GM11168 (cell line): ENCODE measurements around the gene NDUFC2.
"Not testable (repeated sequence)": the region's sequence is repeated elsewhere in the genome, so short reads cannot be mapped to it uniquely, and the experiment has no call there.

ENCODE experiments used
- in situ Hi-C: fragments of 300-500 bp; cut with MboI; formaldehyde crosslinking; loops from one replicate; pipeline ENCODE4 v1.12.0; 2022; ENCODE audit warnings: low sequenced_read_pairs; ENCODE audit not compliant: unreplicated experiment

NDUFC2 gene

DNA sequence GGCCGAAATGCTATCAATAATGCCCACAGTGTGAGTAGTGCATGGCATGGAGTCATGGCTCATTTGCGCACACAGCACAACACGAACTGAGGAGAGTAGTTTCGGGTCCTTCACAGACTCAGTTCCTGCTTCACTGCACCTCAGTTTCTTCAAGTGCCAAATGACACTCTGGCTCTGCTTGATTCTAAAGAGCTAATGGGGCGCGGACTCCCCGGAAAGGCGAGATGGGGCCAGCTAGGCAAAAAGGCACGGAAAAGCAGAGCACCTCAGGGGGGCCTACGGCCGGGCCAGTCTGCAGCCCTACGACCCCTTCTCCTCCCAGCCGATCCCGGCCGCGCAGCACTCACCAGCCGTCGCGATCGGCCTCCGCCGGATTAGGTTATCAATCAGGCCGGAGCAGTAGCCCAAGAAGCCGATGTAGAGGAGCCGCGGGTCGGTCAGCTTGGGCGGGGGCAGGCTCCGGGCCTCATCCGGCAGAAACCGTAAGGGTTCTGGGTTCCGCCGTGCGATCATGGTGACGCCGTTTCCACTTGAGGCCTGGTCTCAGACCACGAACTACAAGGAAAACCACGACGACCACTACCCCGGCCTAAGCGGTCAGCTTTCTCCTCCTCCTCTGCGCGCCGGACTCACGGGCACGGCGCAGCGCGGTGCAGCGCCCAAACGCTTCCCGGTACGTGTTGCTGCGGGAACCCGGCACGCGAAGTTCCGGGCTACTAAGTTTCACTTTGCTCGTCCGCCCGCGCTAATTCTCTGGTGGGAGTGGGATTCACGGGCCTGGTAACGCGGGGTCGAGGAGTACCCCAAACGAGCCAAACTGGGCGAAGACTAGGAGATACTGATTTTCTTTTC is at the start of gene NDUFC2:
TSS of gene NDUFC2 (minus strand) at position 631 of the 852 bp plus-strand sequence. CDS start at position 513, 118 bp downstream.
- in situ Hi-C loops, result no loop called here

DNA sequence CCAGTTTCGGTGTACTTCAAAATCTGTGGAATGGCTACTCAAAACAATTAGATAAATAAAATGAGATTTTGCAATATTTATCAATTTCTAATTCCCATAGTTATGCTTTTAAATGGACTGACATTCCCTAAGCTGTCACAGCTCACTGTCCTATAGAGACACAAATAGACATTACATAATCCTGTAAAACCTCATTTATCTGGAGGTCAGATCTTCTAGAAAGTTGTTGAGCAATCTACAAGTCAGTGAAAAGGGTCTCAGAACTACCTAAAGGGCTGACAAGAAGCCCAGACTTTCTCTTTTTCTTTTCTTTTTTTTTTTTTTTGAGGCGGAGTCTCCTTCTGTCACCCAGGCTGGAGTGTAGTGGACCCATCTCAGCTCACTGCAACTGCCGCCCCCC is 47.7 kb upstream of the NDUFC2 start:
- in situ Hi-C loops, result no loop called here

DNA sequence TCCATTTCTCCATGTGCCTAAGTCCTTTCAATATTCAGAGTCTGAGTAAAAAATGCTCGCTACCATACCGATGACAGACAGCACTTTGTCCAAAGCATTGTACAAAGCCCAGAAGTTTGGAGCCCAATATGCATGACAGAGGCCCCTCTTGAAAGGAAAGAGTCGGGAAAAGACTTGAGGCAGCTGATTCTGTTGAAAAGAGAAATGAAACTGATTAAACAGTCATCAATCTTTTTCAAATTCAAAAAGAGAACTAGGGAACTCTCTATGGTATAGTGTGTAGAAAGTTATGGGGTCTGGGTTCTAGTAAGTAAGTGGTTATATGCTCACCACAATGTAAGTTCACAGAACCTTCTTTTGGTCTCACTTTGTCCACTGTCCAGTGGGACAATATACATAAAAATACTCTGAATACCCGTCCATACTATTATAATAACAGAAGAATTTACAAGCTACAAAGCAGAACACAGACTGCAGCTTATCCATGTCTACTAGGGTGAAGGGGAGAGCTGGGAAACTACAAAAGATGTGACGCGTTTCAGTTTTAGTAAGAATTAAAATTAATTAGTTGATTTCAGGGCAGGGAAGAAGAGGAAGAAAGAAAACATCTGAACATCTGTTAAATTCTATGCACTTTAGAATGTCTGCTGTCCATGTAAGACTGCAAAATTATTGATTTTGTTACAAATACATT is 33.1 kb upstream of the NDUFC2 start:
- in situ Hi-C loops, result no loop called here

DNA sequence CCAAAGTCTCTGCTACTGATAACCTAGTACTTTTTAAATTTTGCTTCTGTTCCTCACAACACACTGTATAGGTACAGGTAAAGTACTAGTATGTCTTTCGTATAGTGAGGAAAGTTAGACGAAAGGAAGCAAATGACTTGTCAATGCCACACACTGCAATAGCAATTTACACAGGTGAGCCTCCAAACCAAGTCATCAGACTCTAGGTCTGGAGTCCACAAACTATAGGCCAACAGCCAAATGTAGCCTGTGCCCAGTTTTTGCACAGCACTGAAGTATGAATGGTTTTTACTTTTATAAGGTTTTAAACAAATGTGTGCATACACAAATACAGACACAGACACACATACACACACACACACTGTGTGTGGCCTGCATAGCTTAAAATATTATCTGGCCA is 31.6 kb upstream of the NDUFC2 start:
- in situ Hi-C loops, result no loop called here

DNA sequence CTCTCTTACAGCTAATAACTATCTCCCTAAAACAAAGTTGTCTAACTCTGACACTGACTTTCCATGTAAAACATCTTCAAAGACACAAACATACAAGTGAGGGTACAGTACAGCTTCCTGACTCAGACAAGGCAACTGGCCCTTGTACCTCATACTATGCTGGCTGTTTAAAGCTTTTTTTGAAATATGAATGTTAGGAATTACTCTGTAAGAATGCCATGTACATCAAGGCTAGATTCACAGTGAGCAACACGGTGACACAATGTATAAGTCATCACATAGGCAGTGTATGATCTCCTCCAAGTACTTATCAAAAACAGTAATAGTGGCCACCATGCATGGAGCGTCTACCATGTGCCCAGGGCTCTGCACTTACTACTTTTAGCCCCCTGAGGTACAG is 31.2 kb upstream of the NDUFC2 start:
- in situ Hi-C loops, result no loop called here

DNA sequence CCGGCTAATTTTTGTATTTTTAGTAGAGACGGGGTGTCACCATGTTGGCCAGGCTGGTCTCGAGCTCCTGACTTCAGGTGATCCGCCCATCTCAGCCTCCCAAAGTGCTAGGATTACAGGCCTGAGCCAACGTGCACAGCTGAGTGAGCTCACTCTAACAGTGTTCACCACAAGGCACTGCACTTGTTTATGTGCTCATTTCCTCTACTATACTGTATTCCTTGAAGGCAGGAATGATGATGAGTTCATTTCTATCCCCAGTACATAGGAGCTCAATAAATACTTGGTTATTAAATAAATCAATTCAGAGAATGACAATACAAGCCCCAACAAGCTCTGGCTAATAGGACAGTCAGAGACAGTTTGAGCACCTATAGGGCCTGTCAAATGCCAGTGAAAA is 30.7 kb upstream of the NDUFC2 start:
- in situ Hi-C loops, result no loop called here

DNA sequence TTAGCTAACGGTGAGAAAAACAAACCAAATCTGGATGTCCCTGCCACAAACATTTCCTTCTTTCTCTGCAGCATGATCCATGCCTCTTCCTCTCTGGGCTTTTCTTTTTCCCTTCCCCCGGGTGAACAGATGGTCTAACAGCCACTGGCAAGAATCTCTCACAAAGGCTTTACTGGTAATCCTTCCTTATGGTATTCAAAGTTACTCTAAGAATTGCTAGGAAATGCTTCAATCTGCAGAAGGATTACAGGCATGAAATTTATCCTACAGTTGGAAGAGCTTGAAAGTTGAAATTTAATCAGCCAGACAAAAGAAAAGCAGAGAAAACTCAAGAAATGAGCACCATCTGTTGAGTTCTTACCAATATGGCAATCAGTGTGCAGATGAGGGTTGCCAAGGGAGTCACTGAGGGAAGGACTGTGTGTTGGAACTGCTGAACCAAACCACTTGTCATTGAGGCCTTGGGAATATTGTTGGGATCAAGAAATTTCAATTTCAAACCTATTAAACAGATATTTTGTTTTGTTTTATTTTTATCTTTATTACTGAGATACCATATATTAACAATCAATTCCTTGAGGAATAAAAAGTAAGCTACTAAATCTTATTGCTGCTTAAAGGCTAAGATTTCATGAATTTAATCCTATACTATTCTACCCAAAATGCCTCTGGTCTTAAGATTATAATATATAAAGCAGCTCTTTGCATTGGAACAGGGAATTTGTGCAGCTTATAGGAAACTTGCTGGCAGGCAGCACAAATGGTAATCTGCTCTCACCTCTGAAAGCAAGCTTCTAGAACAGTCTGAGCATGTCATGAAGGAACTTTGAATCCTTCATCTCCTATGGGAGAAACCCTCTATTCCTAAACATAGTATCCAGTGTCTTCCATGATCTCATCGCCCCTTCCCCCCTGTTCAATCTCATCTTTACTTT is 29.7 kb upstream of the NDUFC2 start:
- in situ Hi-C loops, result no loop called here

DNA sequence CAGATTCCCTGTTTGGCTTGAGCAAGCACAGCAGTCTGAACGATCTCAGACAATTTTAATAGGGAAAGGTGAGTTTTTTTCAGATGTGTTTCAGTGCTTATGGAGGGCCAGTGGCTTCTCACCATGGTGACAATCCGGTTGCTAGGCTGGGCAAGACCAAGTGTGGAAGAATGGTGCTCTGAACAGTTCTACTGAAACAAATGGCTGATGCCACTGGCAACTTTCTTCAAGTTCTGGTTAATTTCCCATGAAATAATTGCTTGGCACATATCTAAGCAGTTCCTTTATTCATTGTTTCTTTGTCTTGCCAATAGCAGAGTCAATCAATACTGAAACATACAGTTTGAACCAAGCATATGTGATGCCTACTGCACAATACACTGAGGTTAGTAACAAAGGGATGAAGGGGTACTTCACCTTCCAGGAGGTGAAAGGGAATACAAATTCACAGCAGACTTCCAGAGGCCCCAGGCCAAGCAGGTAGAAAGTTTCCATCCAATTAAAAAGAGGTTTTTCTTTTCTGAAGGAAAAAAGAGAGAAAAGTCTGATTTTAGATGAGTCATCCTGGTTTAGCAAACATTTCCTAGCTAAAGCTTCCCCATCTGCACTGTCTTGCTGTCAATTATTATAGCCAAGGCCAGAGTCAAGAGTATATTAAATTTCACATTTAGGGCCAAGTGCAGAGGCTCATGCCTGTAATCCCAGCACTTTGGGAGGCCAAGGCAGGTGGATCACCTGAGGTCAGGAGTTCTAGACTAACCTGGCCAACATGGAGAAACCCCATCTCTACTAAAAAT is 21.2 kb upstream of the NDUFC2 start:
- in situ Hi-C loops, result no loop called here

DNA sequence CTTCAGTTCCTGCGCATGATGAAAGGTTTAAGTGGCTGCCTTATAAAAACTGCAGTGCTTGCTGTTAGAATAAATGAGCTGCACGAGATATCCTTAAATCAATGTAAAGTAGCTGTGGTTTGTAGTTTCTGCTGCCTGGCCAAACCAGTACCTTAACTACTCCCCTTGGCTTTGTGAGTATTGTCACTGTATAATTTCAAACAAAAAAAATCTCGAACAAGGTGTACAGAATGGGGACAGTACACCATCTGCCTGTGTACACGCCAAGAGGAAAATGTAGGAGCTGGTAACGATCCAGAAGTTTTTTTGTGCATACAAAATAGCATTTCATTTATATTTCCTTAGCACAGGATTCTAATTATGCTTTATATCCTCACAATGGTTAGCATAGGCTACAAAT is 20.6 kb upstream of the NDUFC2 start:
- in situ Hi-C loops, result no loop called here

DNA sequence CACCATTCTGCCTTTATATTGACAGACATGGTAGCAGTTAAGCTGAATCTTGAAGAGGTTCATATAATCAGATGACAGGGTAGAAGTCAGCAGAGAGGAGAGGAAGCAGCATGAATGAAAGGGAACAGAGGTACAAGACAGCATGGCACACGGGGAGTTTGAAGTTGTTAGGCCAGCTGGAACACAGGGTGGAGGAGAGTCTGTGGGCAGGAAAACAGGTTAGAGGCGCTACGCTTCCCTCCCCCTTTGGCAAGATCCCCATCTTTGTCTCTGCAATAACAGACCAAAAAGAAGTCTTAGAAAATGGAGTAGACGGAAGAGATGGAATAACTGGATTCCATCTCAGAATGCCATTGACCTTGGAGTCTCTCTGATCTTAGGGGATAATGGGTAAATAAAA is 20.0 kb upstream of the NDUFC2 start:
- in situ Hi-C loops, result no loop called here

DNA sequence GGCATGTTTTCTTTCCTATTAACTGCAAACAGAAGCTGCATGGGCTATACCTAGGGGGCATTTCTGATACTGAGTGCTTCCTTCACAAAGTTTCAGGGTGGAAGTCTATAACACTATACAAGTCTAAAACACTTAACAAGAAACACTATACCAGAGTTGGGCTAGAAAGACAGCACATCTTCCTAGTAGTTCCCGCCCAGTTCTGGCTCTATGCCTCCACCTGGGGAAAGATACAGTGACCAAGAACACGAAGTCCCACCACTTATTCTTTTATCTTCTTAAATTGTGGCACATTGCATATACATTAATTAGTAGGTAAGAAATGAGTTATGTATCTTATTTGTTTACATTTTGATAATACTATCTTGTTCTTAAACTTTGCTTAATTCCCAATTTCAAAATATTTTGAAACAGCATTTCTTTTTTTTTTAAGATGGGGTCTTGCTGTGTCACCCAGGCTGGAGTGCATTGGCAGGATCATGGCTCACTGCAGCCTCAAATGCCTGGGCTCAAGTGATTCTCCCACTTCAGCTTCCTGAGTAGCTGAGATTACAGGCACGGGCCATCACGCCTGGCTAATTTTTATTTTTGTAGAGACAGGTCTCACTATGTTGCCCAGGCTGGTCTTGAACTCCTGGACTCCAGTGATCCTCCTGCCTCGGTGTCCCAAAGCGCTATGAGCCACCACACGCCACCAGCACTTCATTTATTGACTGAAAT is 18.2 kb upstream of the NDUFC2 start:
- in situ Hi-C loops, result no loop called here

DNA sequence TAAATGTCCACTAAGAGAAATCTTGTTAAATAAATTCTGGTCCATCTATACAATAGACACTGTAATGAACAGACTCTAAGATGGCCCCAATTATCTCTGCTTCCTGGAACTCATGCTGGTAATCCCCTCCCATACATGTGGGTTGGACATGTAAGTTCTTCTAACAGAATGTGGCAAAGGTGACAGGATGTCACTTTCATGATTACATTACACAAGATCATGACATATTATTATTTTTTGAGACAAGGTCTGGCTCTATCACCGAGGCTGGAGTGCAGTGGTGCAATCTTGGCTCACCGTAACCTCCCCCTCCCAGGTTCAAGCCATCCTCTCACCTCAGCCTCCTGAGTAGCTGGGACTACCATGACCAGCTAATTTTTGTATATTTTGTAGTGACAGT is 14.6 kb upstream of the NDUFC2 start:
- in situ Hi-C loops, result no loop called here

DNA sequence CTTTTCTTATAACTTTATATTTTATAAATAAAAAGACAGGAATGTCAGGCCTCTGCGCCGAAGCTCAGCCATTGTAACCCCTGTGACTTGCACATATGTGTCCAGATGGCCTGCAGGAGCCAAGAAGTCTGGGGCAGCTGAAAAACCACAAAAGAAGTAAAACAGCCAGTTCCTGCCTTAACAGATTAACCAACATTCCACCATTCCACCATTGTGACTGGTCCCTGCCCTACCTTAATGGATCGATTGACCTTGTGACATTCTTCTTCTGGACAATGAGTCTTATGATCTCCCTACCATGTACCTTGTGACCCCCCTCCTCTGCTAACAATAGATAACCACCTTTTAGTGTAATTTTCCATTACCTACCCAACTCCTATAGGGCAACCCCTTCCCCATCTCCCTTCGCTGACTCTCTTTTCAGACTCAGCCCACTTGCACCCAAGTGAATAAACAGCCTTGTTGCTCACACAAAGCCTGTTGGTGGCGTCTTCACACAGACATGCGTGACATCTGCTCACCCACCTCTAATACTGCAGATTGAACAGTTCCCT is 6.9 kb upstream of the NDUFC2 start:
- in situ Hi-C loops, result not testable (repeated sequence)

DNA sequence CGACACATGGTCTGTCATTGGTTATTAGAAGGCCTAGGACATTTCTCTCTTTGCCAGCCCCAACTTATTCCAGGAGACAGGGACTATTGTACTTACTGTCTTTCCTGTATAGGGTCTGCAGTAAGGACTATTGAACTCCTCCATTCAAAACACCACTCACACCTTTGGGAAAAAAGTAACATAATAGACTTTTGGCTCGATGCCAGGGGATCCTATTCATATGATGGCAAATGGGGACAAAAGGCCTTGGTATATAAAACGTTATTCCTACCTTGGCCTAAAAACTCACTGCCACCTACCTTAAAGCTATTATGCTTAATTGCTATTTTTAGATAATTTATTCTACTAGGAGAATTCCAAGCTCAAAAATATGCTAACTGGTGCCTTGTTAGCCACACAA is 6.3 kb upstream of the NDUFC2 start:
- in situ Hi-C loops, result no loop called here

DNA sequence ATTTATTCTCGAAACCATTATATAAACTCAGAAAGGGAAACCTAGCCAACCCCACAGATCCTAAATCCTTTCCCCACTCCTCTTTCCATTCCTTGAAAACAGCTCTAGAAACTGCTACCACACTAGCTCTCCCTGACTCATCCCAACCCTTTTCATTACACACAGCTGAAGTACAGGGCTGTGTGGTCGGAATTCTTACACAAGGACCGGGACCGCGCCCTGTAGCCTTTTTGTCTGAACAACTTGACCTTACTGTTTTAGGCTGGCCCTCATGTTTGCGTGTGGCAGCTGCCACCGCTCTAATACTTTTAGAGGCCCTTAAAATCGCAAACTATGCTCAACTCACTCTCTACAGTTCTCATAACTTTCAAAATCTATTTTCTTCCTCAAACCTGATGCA is 4.8 kb upstream of the NDUFC2 start:
- in situ Hi-C loops, result not testable (repeated sequence)

DNA sequence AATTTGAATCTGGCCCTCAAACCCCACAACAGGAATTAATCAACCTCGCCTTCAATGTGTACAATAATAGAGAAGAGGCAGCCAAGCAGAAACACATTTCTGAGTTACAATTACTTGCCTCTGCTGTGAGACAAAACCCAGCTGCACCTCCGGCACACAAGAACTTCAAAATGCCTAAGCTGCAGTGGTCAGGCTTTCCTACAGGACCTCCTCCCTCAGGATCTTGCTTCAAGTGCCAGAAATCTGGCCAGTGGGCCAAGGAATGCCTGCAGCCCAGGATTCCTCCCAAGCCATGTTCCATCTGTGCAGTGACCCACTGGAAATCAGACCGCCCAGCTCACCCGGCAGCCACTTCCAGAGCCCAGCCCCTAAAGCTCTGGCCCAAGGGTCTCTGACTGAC is 3.4 kb upstream of the NDUFC2 start:
- in situ Hi-C loops, result no loop called here

DNA sequence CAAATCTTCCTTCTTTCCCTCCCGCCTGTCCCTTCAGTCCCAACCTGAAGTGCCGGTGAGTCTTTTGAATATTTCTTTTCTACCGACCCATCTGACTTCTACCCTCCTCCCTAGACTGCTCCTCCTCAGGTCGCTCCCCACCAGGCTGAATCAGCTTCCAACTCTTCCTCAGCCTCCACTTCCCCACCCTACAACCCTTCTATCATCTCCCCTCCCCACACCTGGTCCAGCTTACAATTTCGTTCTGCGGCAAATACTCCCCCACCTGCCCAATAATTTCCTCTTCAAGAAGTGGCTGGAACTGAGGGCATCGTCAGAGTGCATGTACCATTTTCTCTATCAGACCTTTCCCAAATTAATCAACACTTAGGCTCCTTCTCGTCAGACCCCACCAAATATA is 2.5 kb upstream of the NDUFC2 start:
- in situ Hi-C loops, result no loop called here

DNA sequence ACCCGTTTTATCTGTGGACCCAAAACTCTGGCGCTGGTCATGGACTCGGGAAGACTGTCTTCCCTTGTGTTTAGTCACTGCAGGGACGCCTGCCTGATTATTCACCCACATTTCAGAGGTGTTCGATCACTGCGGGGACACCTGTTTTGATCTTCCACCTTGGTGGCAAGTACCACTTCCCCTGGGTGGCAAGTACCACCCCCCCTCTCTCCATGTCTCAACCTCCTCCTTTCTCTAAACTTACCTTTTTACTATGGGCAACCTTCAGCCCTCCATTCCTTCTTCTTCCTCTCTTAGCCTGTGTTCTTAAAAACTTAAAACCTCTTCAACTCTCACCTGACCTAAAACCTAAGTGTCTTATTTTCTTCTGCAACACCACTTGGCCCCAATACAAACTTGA is 1.9 kb upstream of the NDUFC2 start:
- in situ Hi-C loops, result no loop called here
